Lung (tissue), 12 donors: ENCODE measurements around the gene TTLL8. TPM values are rescaled to one million over a fixed set of nuclear protein-coding genes. Genes with fewer than 3 reads are reported as not detected.

ENCODE experiments used
- ATAC-seq: fragments of 200-7000 bp; cut with Tn5 transposase; one replicate; pipeline ENCODE4 v1.9.1; 2020; ENCODE audit warnings: moderate number of reproducible peaks; ENCODE audit not compliant: insufficient read depth, low FRiP score
- DNase-seq, 3 donors: peaks; one replicate each; pipeline ENCODE4 v3.0.0-alpha.2; 2013 to 2017
- H3K27ac ChIP-seq, 2 donors: one replicate each; pipeline ENCODE4 v1.5.1; 2013; ENCODE audit warnings: mild to moderate bottlenecking in 2 of 2, moderate library complexity in 2 of 2, control low read depth in 1 of 2, inconsistent platforms in 1 of 2, low read depth in 1 of 2, low read length in 1 of 2
- H3K27me3 ChIP-seq, 3 donors: one replicate each; pipeline ENCODE4 v1.5.1; 2013; ENCODE audit warnings: low read length in 2 of 3; ENCODE audit not compliant: control insufficient read depth in 3 of 3, insufficient read depth in 3 of 3
- H3K36me3 ChIP-seq, 4 donors: one replicate each; pipeline ENCODE4 v1.5.1; 2013; ENCODE audit warnings: low read length in 4 of 4, mild to moderate bottlenecking in 1 of 4, moderate library complexity in 1 of 4; ENCODE audit not compliant: control insufficient read depth in 4 of 4, insufficient read depth in 4 of 4
- H3K4me1 ChIP-seq, 5 donors: one replicate each; pipeline ENCODE4 v1.5.1; 2013; ENCODE audit warnings: low read length in 5 of 5, mild to moderate bottlenecking in 2 of 5, moderate library complexity in 1 of 5; ENCODE audit not compliant: control insufficient read depth in 5 of 5, insufficient read depth in 5 of 5
- H3K4me3 ChIP-seq: one replicate; pipeline ENCODE4 v1.5.1; 2013; ENCODE audit warnings: mild to moderate bottlenecking, control low read depth, moderate library complexity
- H3K9ac ChIP-seq, 2 donors: one replicate each; pipeline ENCODE4 v1.5.1; 2013; ENCODE audit warnings: low read length in 2 of 2, control low read depth in 1 of 2; ENCODE audit not compliant: insufficient read depth in 1 of 2
- H3K9me3 ChIP-seq, 4 donors: one replicate each; pipeline ENCODE4 v1.5.1; 2013; ENCODE audit warnings: low read length in 3 of 4, mild to moderate bottlenecking in 1 of 4, moderate library complexity in 1 of 4; ENCODE audit not compliant: control insufficient read depth in 4 of 4, insufficient read depth in 3 of 4
- CTCF ChIP-seq: IDR thresholded peaks from 2 replicates; pipeline ENCODE4 v1.5.1; 2012; ENCODE audit warnings: mild to moderate bottlenecking; ENCODE audit errors: control extremely low read depth, extremely low read depth
- WGBS, 2 donors: extraction: QIAGEN DNeasy Blood & Tissue Kit; methylation state at CpG; one replicate each; pipeline ENCODE4 v1.1.7; 2013; 5-methylcytosine and 5-hydroxymethylcytosine counted together
- polyA plus RNA-seq, 2 donors: library from polyadenylated mRNA; stranded (reverse); fragments of 200-250 nt; gene quantifications; one replicate each; pipeline ENCODE4 v1.2.1, GENCODE V29; 2013
- total RNA-seq, 2 donors: library from RNA; depleted of rRNA in 1 of 2; stranded (reverse); fragments of >200 nt in 1 of 2; gene quantifications; one replicate each; pipeline ENCODE4 v1.2.1, GENCODE V29; 2014 to 2021
- donor health status: control.
- donor health status: control.
- donor health status: Bipolar disorder and iron deficiency.
- donor health status: healthy.
- donor health status: DM: yes; HTN: yes; CAD: no.

TTLL8 gene
- total and polyA plus RNA-seq, 4 donors = not detected

- DNase-seq (no peak), ATAC-seq (no peak)
- H3K27ac ChIP-seq = no peak overlapping the region
- H3K36me3 ChIP-seq = no peaks in the 10 kb centered on the region
- no peaks in the 10 kb centered on the region for H3K27me3 ChIP-seq
- no peak for TF ChIP-seq CTCF
- WGBS, 2 donors = 87 to 89% methylated on average over 8 of the region's 8 CpGs
- no peaks in the 10 kb centered on the region for H3K9me3 ChIP-seq
- H3K4me1 ChIP-seq = no peaks in the 10 kb centered on the region
- no peak overlapping the region for H3K4me3 ChIP-seq
- H3K9ac ChIP-seq = no peak overlapping the region
Observed at GRCh38 chr22:50070366-50070765, 12.3 kb upstream of the TTLL8 start.

GRCh38 chr22:50068096-50068495 is 10.0 kb upstream of the TTLL8 start:
- DNase-seq (no peak), ATAC-seq (no peak)
- Histone ChIP-seq H3K4me1 (no peaks in the 10 kb centered on the region), H3K27me3 (peaks cover 0 to 3% (median 0%) of the 10 kb centered on the region in 3 donors), H3K9me3 (no peaks in the 10 kb centered on the region), H3K9ac (no peak overlapping the region), H3K27ac (no peak overlapping the region), H3K36me3 (no peaks in the 10 kb centered on the region), H3K4me3 (no peak overlapping the region)
- 92 to 95% methylated on average over 11 of the region's 11 CpGs for WGBS, 2 donors
- no peak for TF ChIP-seq CTCF

- WGBS, 2 donors = 80 to 87% methylated on average over 8 of the region's 8 CpGs
- TF ChIP-seq CTCF = no peak
- ATAC-seq (no peak), DNase-seq (no peak)
- no peak overlapping the region for H3K4me3 ChIP-seq
- H3K9ac ChIP-seq = no peak overlapping the region
- H3K27me3 ChIP-seq = peaks cover 0 to 3% (median 0%) of the 10 kb centered on the region in 3 donors
- no peaks in the 10 kb centered on the region for H3K9me3 ChIP-seq
- no peaks in the 10 kb centered on the region for H3K36me3 ChIP-seq
- no peak overlapping the region for H3K27ac ChIP-seq
- no peaks in the 10 kb centered on the region for H3K4me1 ChIP-seq
Observed at GRCh38 chr22:50067244-50067643, 9.1 kb upstream of the TTLL8 start.

GRCh38 chr22:50064453-50064852 is 6.4 kb upstream of the TTLL8 start:
- no peak for ATAC-seq

More at GRCh38 chr22:50064453-50064852, 6.4 kb upstream of the TTLL8 start:
- WGBS, 2 donors = 71 to 82% methylated on average over 18 of the region's 18 CpGs
- Histone ChIP-seq H3K36me3 (no peaks in the 10 kb centered on the region), H3K4me3 (no peak overlapping the region), H3K27me3 (peaks cover 0 to 3% (median 0%) of the 10 kb centered on the region in 3 donors), H3K27ac (no peak overlapping the region), H3K9me3 (no peaks in the 10 kb centered on the region), H3K9ac (no peak overlapping the region), H3K4me1 (peaks cover 0 to 13% (median 2%) of the 10 kb centered on the region in 5 donors)
- DNase-seq = no peak
- TF ChIP-seq CTCF = no peak
